Smooth muscle cell of the coronary artery (primary cell): ENCODE data around the gene OR52A1. TPM values are rescaled to one million over a fixed set of nuclear protein-coding genes. Genes with fewer than 3 reads are reported as not detected.

Source experiments
- total RNA-seq: library from RNA; depleted of rRNA; stranded (reverse); fragments of >200 nt; gene quantifications from 2 replicates; pipeline ENCODE4 v1.2.3, GENCODE V29; 2014; ENCODE audit warnings: low replicate concordance

Gene OR52A1
- total RNA-seq: not detected in 2 replicates

GRCh38 chr11:5154657-5155056 lies at the start of gene OR52A1:
Gene OR52A1, minus strand, starts transcription at chr11:5154757. Its CDS starts 2,388 bp downstream, at chr11:5152369.

GRCh38 chr11:5200582-5200981 lies 46.0 kb upstream of the OR52A1 start, which contains the start of gene OR51V1:
Gene OR51V1, minus strand, starts transcription at chr11:5200682. Its CDS starts 0 bp downstream, at chr11:5200682.

GRCh38 chr11:5137996-5138395 lies 16.6 kb downstream of the OR52A1 start, which contains the start of gene OR52A5:
Gene OR52A5, minus strand, starts transcription at chr11:5138356. Its CDS starts 5,714 bp downstream, at chr11:5132642.

Other genes starting within 250 kb of the OR52A1 start
- gene OR51G2, start 235.4 kb downstream of the OR52A1 start, total RNA-seq: not detected in 2 replicates
- gene OR51G1, start 230.4 kb downstream of the OR52A1 start, total RNA-seq: not detected in 2 replicates
- gene OR51A4, start 207.2 kb downstream of the OR52A1 start, total RNA-seq: not detected in 2 replicates
- not detected in 2 replicates for gene OR51A2, start 199.0 kb downstream of the OR52A1 start, total RNA-seq
- gene OR51L1, start 159.9 kb downstream of the OR52A1 start, total RNA-seq: not detected in 2 replicates
- not detected in 2 replicates for gene OR52J3, start 108.2 kb downstream of the OR52A1 start, total RNA-seq
- gene OR52E2, start 95.1 kb downstream of the OR52A1 start, total RNA-seq: not detected in 2 replicates
- gene OR52E1, start 85.2 kb downstream of the OR52A1 start, total RNA-seq: not detected in 2 replicates
- gene OR52A5, start 16.4 kb downstream of the OR52A1 start, total RNA-seq: not detected in 2 replicates
- gene OR51V1, start 45.9 kb upstream of the OR52A1 start, total RNA-seq: not detected in 2 replicates
- not detected in 2 replicates for gene HBB, start 72.3 kb upstream of the OR52A1 start, total RNA-seq
- gene HBD, start 79.7 kb upstream of the OR52A1 start, total RNA-seq: not detected in 2 replicates
- gene HBG1, start 95.1 kb upstream of the OR52A1 start, total RNA-seq: not detected in 2 replicates
- 0.12 TPM in 1 of 2 replicates, not detected in the other for gene HBG2, start 100.0 kb upstream of the OR52A1 start, total RNA-seq
- gene HBE1, start 115.2 kb upstream of the OR52A1 start, total RNA-seq: not detected in 2 replicates
- gene OR51B4, start 147.2 kb upstream of the OR52A1 start, total RNA-seq: not detected in 2 replicates
- 0.12 TPM in 1 of 2 replicates, not detected in the other for gene OR51B2, start 169.5 kb upstream of the OR52A1 start, total RNA-seq
- 0.15 TPM in 1 of 2 replicates, not detected in the other for gene OR51B5, start 188.8 kb upstream of the OR52A1 start, total RNA-seq
- not detected in 2 replicates for gene OR51B6, start 196.8 kb upstream of the OR52A1 start, total RNA-seq
- not detected in 2 replicates for gene OR51M1, start 229.1 kb upstream of the OR52A1 start, total RNA-seq